Epithelial cell of proximal tubule (primary cell): ENCODE results near the gene UNKL. TPM values are rescaled to one million over a fixed set of nuclear protein-coding genes. Genes with fewer than 3 reads are reported as not detected.

Experiments used
- DNase-seq: peaks from one replicate; pipeline ENCODE4 v3.0.0-alpha.2; 2011; ENCODE audit warnings: low read depth
- H3K4me3 ChIP-seq: 2 replicates; pipeline ENCODE4 v1.5.1; 2011; ENCODE audit warnings: low read depth, mild to moderate bottlenecking, low read length
- total RNA-seq: library from RNA; depleted of rRNA; stranded (reverse); fragments of >200 nt; gene quantifications from 2 replicates; pipeline ENCODE4 v1.2.3, GENCODE V29; 2015
- TF ChIP-seq, protein P1 (sequence below): conservative IDR thresholded peaks from 2 replicates; pipeline ENCODE4 v1.5.1; 2012; ENCODE audit warnings: low read depth, mild to moderate bottlenecking, low read length

Gene UNKL
- total RNA-seq, 1 donor from 2014 or later = 20.1 TPM

DNA sequence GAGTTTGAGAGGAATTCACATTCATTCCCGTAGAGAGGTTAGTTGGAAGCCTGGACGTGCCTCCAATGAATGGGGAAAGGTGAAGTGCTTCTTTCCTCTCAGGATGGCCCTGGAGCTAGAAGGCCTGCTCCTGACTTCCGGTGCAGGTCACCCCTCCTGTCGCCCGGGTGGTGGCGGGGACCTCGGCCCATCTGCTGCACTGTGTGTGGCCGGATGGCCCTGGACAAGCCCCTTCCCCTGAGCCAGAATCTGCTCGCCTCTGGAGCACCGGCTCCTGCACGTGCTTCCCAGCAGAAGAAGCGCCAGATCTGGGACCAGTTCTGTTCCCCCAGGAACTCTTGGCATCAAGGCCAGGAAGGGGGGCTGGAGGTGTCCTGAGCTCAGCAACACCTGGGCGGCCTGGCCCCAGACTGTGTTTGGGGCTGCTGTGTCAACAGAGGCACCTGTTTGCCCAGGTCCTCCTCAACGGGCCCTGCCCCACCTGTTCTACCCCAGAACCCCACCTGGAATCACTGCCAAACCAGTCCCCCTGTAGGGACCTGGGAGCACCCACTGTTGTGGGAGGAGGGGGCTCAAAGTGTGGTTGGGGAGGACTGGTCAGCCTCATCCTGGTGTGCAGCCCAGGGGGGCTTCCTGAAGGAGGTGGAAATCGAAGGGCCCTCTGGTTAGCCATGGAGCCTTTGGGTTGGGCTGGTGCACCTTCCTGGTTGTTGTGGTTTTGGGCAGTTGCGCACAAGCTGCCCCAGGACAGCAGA, 11.3 kb upstream of the UNKL start:
- no peak overlapping the region for H3K4me3 ChIP-seq
- TF ChIP-seq, protein P1, sequence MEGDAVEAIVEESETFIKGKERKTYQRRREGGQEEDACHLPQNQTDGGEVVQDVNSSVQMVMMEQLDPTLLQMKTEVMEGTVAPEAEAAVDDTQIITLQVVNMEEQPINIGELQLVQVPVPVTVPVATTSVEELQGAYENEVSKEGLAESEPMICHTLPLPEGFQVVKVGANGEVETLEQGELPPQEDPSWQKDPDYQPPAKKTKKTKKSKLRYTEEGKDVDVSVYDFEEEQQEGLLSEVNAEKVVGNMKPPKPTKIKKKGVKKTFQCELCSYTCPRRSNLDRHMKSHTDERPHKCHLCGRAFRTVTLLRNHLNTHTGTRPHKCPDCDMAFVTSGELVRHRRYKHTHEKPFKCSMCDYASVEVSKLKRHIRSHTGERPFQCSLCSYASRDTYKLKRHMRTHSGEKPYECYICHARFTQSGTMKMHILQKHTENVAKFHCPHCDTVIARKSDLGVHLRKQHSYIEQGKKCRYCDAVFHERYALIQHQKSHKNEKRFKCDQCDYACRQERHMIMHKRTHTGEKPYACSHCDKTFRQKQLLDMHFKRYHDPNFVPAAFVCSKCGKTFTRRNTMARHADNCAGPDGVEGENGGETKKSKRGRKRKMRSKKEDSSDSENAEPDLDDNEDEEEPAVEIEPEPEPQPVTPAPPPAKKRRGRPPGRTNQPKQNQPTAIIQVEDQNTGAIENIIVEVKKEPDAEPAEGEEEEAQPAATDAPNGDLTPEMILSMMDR = no peak
- no peak for DNase-seq

DNA sequence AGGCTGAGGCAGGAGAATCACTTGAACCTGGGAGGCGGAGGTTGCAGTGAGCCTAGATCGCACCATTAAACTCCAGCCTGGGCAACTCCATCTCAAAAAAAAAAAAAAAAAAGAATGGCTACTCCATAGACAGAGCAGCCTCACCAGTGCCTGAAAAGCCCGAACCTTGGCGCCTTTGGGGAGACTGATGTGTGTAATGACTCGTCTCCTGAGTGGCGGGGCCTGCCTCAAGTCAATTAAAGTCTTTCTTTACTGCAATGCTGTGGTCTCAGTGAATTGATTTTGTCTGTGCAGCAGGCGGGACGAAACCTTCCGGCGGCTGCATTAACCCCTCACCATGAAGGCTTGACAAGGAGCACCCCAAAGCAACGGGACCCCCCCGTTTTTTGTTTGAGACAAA, 9.5 kb upstream of the UNKL start:
- DNase-seq = no peak
- TF ChIP-seq, protein P1 = no peak
- no peak overlapping the region for H3K4me3 ChIP-seq

DNA sequence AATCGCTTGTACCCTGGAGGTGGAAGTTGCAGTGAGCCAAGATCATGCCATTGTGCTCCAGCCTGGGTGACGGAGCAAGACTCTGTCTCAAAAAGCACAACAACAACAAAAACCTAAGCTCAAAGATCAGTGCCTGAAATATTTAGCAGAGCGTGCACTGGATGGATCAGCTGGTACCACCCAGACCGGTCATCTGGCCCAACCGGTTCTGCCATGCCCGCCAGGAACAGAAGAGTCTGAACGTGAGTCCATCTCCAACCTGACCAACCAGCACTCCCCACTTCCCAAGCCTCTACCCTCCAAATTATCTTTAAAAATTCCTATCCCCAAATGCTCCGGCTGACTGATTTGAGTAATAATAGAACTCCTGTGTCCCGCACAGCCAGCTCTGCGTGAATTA, 7.6 kb upstream of the UNKL start:
- TF ChIP-seq, protein P1 = no peak
- no peak overlapping the region for H3K4me3 ChIP-seq
- DNase-seq = no peak

DNA sequence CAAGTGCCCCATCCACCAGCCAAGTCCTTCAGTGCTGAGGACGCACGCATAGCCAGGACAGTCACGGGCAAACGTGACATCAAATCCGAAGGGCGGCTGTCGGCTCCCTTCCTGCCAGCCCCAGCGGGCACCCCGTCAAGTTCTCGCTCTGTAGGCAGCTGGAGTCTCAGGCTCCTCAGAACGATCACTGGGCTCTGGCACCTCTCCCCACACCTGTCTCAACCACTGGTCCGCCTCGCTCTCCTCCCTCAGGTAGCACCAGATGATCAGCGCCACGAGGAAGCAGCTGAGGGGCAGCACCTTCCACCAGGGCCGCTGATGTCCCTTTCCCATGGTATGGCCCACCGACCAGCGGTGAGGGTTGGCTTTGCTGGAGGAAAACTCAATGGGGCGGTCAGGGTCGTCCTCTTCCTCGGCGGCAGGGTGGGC, 5.6 kb upstream of the UNKL start:
- TF ChIP-seq, protein P1 = no peak
- peak overlapping the region; percentile 100 for H3K4me3 ChIP-seq
- DNase-seq = no peak

DNA sequence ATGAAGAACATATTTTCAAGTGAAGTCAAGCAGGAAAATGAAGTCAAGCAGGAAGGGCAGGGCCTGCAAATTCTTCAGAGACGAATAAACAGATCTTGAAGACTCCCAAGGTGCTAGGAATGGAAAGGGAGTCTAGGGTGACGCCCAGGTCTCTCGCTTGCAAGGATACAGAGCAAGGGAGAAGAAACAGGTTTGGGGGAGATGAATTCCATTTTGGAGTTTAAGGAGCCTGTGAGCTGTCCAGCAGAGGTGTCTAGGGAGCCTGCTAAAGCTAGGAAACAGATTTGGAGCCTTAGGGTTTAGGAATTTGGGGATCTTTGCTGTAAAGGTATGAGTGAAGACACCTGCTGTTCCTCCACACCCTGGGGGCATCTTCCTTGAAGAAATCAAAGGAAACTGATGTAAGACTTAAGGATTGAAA, 2.0 kb upstream of the UNKL start:
- no peak for DNase-seq
- H3K4me3 ChIP-seq = no peak overlapping the region
- TF ChIP-seq, protein P1 = no peak

DNA sequence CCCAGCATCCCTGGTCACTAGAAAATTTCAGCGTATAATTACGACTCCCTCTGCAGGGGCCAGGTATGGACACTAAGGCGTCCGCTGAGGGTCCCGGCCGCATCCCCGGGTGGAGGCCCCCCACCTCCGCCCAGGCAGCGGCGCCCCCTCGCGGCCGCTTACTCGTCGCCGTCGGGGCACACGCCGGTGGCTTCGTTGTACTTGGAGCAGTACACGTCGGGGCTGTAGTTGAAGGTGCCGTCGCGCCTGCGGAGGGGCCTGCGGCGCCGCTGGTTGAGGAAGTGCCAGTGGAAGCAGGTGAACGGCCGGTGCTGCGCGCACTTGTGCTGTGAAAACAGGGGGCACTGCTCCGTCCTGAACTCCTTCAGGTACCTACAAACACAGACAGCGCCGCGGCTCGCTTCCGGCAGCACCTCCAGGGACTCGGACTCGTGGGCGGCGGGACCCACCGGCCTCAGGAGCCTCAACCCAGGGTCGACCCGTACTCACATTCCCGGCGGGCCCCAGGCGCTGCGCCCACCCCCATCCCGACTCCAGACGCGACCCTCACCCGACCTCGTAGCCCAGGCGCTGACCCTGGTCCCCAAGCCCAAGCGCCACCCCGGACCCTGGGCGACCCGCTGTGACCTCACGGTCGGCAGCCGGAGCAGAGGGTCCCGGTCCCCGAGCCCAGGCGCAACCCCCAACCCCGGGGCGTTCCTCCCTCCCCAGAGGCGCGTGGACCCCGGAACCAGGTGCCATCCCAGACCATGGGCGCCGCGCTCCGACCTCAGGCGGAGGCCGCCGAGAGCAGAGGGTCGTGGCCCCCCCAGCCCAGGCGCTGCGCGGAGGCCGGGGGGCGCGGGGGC, 596 bp downstream of the UNKL start:
- TF ChIP-seq, protein P1 = peak; percentile 56
- H3K4me3 ChIP-seq = peak overlapping the region; percentile 87
- no peak for DNase-seq

DNA sequence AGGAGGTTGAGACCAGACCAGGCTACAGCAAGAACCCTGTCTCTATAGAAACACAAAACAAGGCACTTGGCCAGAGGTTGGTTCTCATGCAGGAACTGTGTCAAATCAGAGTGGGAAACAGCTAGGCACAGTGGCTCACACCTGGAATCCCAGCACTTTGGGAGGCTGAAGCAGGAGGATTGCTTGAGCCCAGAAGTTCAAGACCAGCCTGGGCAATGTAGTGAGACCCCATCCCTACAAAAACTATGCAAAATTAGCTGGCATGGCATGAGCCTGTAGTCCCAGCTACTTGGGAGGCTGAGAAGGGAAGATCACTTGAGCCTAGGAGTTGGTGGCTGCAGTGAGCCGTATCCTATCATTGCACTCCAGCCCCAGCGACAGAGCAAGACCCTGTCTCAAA, 1.7 kb downstream of the UNKL start:
- H3K4me3 ChIP-seq = no peak overlapping the region
- no peak for DNase-seq
- TF ChIP-seq, protein P1 = no peak
